GM12878 (cell line): ENCODE data around the gene STX7.

Experiments
- EZH2 ChIP-seq: IDR thresholded peaks from 2 replicates; pipeline ENCODE4 v1.6.1; 2012; ENCODE audit warnings: low read depth, mild to moderate bottlenecking, control low read depth, inconsistent platforms, low read length, borderline replicate concordance; ENCODE audit not compliant: control insufficient read depth
- HDAC6 ChIP-seq: fragments of 200-600 bp; sonication (generic); IDR thresholded peaks from one replicate; pipeline ENCODE4 v1.8.0; 2017; ENCODE audit warnings: antibody characterized with exemption; ENCODE audit not compliant: unreplicated experiment
- KDM1A ChIP-seq: fragments of 200-600 bp; sonication (generic); IDR thresholded peaks from 2 replicates; pipeline ENCODE4 v1.6.1; 2016; ENCODE audit warnings: borderline replicate concordance
- TF ChIP-seq, protein P1 (sequence below), 3 experiments: IDR thresholded peaks in 2 of 3; conservative IDR thresholded peaks in 1 of 3; 2 replicates each; pipeline ENCODE4 v1.5.1; 2011; ENCODE audit warnings: low read depth in 3 of 3, low read length in 3 of 3, mild to moderate bottlenecking in 3 of 3, control low read depth in 2 of 3, moderate library complexity in 2 of 3, inconsistent platforms in 1 of 3, mixed read lengths in 1 of 3; ENCODE audit not compliant: control insufficient read depth in 2 of 3, insufficient read depth in 1 of 3; ENCODE audit errors: extremely low read depth in 1 of 3
- TF ChIP-seq, protein P2 (sequence below): IDR thresholded peaks from 2 replicates; pipeline ENCODE4 v1.6.1; 2012; ENCODE audit warnings: improper control_type of control experiment, low read depth, low read length; ENCODE audit not compliant: insufficient replicate concordance
- TF ChIP-seq, protein P3 (sequence below): fragments of 450-650 bp; IDR thresholded peaks from 2 replicates; pipeline ENCODE4 v1.6.1; 2017; ENCODE audit warnings: antibody characterized with exemption, mild to moderate bottlenecking, moderate library complexity
- TF ChIP-seq, protein P4 (sequence below): fragments of 450-650 bp; formaldehyde crosslinking; IDR thresholded peaks from 2 replicates; pipeline ENCODE4 v1.5.0; 2022; ENCODE audit warnings: mild to moderate bottlenecking, missing genetic modification characterization

DNA sequence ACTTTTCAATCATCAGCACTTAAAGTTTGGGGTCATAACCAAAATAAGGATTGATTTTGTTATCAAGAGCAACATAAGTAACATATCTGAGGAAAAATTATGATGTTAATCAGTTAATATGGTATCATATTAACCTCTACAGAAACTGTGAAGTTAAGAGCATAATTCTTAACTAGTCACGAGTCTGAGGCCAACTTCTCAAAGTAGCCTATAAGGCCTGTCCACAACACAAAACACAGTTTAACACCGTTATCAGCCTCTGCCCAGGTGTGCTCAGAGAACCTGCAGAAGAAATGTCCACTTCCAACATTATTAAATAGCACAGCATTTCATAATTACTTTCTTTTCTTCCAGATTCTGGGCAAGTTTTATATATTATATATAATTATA is 1.1 kb downstream of the STX7 start:
- TF ChIP-seq EZH2 (no peak), KDM1A (no peak), HDAC6 (no peak)
- TF ChIP-seq, protein P1, sequence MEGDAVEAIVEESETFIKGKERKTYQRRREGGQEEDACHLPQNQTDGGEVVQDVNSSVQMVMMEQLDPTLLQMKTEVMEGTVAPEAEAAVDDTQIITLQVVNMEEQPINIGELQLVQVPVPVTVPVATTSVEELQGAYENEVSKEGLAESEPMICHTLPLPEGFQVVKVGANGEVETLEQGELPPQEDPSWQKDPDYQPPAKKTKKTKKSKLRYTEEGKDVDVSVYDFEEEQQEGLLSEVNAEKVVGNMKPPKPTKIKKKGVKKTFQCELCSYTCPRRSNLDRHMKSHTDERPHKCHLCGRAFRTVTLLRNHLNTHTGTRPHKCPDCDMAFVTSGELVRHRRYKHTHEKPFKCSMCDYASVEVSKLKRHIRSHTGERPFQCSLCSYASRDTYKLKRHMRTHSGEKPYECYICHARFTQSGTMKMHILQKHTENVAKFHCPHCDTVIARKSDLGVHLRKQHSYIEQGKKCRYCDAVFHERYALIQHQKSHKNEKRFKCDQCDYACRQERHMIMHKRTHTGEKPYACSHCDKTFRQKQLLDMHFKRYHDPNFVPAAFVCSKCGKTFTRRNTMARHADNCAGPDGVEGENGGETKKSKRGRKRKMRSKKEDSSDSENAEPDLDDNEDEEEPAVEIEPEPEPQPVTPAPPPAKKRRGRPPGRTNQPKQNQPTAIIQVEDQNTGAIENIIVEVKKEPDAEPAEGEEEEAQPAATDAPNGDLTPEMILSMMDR (IDR thresholded peaks at IDR 0.05 in 2 of 3, conservative IDR thresholded peaks at IDR 0.05 in 1 of 3; ENCODE audit: control insufficient read depth in 2 of 3, extremely low read depth in 1 of 3, insufficient read depth in 1 of 3, low read depth in 3 of 3, low read length in 3 of 3), result no peak
- TF ChIP-seq, protein P2, sequence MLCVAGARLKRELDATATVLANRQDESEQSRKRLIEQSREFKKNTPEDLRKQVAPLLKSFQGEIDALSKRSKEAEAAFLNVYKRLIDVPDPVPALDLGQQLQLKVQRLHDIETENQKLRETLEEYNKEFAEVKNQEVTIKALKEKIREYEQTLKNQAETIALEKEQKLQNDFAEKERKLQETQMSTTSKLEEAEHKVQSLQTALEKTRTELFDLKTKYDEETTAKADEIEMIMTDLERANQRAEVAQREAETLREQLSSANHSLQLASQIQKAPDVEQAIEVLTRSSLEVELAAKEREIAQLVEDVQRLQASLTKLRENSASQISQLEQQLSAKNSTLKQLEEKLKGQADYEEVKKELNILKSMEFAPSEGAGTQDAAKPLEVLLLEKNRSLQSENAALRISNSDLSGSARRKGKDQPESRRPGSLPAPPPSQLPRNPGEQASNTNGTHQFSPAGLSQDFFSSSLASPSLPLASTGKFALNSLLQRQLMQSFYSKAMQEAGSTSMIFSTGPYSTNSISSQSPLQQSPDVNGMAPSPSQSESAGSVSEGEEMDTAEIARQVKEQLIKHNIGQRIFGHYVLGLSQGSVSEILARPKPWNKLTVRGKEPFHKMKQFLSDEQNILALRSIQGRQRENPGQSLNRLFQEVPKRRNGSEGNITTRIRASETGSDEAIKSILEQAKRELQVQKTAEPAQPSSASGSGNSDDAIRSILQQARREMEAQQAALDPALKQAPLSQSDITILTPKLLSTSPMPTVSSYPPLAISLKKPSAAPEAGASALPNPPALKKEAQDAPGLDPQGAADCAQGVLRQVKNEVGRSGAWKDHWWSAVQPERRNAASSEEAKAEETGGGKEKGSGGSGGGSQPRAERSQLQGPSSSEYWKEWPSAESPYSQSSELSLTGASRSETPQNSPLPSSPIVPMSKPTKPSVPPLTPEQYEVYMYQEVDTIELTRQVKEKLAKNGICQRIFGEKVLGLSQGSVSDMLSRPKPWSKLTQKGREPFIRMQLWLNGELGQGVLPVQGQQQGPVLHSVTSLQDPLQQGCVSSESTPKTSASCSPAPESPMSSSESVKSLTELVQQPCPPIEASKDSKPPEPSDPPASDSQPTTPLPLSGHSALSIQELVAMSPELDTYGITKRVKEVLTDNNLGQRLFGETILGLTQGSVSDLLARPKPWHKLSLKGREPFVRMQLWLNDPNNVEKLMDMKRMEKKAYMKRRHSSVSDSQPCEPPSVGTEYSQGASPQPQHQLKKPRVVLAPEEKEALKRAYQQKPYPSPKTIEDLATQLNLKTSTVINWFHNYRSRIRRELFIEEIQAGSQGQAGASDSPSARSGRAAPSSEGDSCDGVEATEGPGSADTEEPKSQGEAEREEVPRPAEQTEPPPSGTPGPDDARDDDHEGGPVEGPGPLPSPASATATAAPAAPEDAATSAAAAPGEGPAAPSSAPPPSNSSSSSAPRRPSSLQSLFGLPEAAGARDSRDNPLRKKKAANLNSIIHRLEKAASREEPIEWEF, result no peak
- TF ChIP-seq, protein P3, sequence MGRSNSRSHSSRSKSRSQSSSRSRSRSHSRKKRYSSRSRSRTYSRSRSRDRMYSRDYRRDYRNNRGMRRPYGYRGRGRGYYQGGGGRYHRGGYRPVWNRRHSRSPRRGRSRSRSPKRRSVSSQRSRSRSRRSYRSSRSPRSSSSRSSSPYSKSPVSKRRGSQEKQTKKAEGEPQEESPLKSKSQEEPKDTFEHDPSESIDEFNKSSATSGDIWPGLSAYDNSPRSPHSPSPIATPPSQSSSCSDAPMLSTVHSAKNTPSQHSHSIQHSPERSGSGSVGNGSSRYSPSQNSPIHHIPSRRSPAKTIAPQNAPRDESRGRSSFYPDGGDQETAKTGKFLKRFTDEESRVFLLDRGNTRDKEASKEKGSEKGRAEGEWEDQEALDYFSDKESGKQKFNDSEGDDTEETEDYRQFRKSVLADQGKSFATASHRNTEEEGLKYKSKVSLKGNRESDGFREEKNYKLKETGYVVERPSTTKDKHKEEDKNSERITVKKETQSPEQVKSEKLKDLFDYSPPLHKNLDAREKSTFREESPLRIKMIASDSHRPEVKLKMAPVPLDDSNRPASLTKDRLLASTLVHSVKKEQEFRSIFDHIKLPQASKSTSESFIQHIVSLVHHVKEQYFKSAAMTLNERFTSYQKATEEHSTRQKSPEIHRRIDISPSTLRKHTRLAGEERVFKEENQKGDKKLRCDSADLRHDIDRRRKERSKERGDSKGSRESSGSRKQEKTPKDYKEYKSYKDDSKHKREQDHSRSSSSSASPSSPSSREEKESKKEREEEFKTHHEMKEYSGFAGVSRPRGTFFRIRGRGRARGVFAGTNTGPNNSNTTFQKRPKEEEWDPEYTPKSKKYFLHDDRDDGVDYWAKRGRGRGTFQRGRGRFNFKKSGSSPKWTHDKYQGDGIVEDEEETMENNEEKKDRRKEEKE, result no peak
- TF ChIP-seq, protein P4, sequence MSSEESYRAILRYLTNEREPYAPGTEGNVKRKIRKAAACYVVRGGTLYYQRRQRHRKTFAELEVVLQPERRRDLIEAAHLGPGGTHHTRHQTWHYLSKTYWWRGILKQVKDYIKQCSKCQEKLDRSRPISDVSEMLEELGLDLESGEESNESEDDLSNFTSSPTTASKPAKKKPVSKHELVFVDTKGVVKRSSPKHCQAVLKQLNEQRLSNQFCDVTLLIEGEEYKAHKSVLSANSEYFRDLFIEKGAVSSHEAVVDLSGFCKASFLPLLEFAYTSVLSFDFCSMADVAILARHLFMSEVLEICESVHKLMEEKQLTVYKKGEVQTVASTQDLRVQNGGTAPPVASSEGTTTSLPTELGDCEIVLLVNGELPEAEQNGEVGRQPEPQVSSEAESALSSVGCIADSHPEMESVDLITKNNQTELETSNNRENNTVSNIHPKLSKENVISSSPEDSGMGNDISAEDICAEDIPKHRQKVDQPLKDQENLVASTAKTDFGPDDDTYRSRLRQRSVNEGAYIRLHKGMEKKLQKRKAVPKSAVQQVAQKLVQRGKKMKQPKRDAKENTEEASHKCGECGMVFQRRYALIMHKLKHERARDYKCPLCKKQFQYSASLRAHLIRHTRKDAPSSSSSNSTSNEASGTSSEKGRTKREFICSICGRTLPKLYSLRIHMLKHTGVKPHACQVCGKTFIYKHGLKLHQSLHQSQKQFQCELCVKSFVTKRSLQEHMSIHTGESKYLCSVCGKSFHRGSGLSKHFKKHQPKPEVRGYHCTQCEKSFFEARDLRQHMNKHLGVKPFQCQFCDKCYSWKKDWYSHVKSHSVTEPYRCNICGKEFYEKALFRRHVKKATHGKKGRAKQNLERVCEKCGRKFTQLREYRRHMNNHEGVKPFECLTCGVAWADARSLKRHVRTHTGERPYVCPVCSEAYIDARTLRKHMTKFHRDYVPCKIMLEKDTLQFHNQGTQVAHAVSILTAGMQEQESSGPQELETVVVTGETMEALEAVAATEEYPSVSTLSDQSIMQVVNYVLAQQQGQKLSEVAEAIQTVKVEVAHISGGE (CRISPR knock-in tag), result no peak
